SK-N-SH treated with all-trans-retinoic acid at 6 μM for 48 hours (cell line): Measurements from ENCODE around the gene RIN3.

Experiments used
- ATAC-seq: fragments of 200-7000 bp; cut with Tn5 transposase; 3 replicates; pipeline ENCODE4 v1.9.1; 2020; ENCODE audit warnings: mild to moderate bottlenecking, moderate library complexity
- BACH2 ChIP-seq: fragments of 250-450 bp; sonication (Bioruptor Pico); IDR thresholded peaks from 2 replicates; pipeline ENCODE4 v1.9.0; 2021; ENCODE audit warnings: mild to moderate bottlenecking, borderline replicate concordance
- CSDC2 ChIP-seq: fragments of 250-450 bp; sonication (Bioruptor Pico); IDR thresholded peaks from 2 replicates; pipeline ENCODE4 v1.5.0; 2020; ENCODE audit warnings: mild to moderate bottlenecking, moderate library complexity
- ESRRG ChIP-seq: fragments of 250-450 bp; sonication (Bioruptor Pico); IDR thresholded peaks from 2 replicates; pipeline ENCODE4 v1.6.1; 2021; ENCODE audit warnings: mild to moderate bottlenecking
- GLIS3 ChIP-seq: fragments of 250-450 bp; sonication (Bioruptor Pico); IDR thresholded peaks from 2 replicates; pipeline ENCODE4 v1.5.0; 2020; ENCODE audit warnings: mild to moderate bottlenecking, moderate library complexity
- OSR1 ChIP-seq: fragments of 250-450 bp; sonication (Bioruptor Pico); IDR thresholded peaks from 2 replicates; pipeline ENCODE4 v1.8.0; 2022; ENCODE audit warnings: moderate library complexity, mild to moderate bottlenecking, inconsistent platforms
- PPARA ChIP-seq: fragments of 250-450 bp; sonication (Bioruptor Pico); IDR thresholded peaks from 2 replicates; pipeline ENCODE4 v1.5.0; 2020; ENCODE audit warnings: mild to moderate bottlenecking, borderline replicate concordance
- SNAI2 ChIP-seq: fragments of 250-450 bp; sonication (Bioruptor Pico); IDR thresholded peaks from 2 replicates; pipeline ENCODE4 v1.5.0; 2020; ENCODE audit warnings: mild to moderate bottlenecking, moderate library complexity
- TOX ChIP-seq: fragments of 250-450 bp; sonication (Bioruptor Pico); IDR thresholded peaks from 2 replicates; pipeline ENCODE4 v1.8.0; 2021; ENCODE audit warnings: mild to moderate bottlenecking, moderate library complexity, borderline replicate concordance
- ZC3H10 ChIP-seq: fragments of 250-450 bp; sonication (Bioruptor Pico); IDR thresholded peaks from 2 replicates; pipeline ENCODE4 v1.5.1; 2021; ENCODE audit warnings: mild to moderate bottlenecking, moderate library complexity
- ZFP3 ChIP-seq: fragments of 250-450 bp; sonication (Bioruptor Pico); IDR thresholded peaks from 2 replicates; pipeline ENCODE4 v1.5.0; 2020; ENCODE audit warnings: mild to moderate bottlenecking, moderate library complexity
- ZFP30 ChIP-seq: fragments of 450-650 bp; formaldehyde crosslinking; IDR thresholded peaks from 2 replicates; pipeline ENCODE4 v1.5.0; 2022; ENCODE audit warnings: mild to moderate bottlenecking, moderate library complexity
- ZNF70 ChIP-seq: fragments of 450-650 bp; formaldehyde crosslinking; IDR thresholded peaks from 2 replicates; pipeline ENCODE4 v1.5.0; 2020; ENCODE audit warnings: mild to moderate bottlenecking, moderate library complexity
- TF ChIP-seq, protein P1 (sequence below): fragments of 250-450 bp; sonication (Bioruptor Pico); IDR thresholded peaks from 2 replicates; pipeline ENCODE4 v1.5.1; 2020; ENCODE audit warnings: low read depth, mild to moderate bottlenecking, moderate library complexity
- TF ChIP-seq, protein P2 (sequence below): fragments of 250-450 bp; sonication (Bioruptor Pico); IDR thresholded peaks from 2 replicates; pipeline ENCODE4 v1.8.0; 2021; ENCODE audit warnings: low read depth, mild to moderate bottlenecking, moderate library complexity, borderline replicate concordance
- TF ChIP-seq, protein P3 (sequence below): fragments of 250-450 bp; sonication (Bioruptor Pico); IDR thresholded peaks from 2 replicates; pipeline ENCODE4 v1.8.0; 2020; ENCODE audit warnings: mild to moderate bottlenecking, moderate library complexity, borderline replicate concordance
- TF ChIP-seq, protein P4 (sequence below): fragments of 250-450 bp; sonication (Bioruptor Pico); IDR thresholded peaks from 2 replicates; pipeline ENCODE4 v1.5.1; 2021; ENCODE audit warnings: mild to moderate bottlenecking, moderate library complexity
- TF ChIP-seq, protein P5 (sequence below): fragments of 250-450 bp; sonication (Bioruptor Pico); IDR thresholded peaks from 2 replicates; pipeline ENCODE4 v1.5.0; 2020; ENCODE audit warnings: mild to moderate bottlenecking, moderate library complexity

The RIN3 gene

DNA sequence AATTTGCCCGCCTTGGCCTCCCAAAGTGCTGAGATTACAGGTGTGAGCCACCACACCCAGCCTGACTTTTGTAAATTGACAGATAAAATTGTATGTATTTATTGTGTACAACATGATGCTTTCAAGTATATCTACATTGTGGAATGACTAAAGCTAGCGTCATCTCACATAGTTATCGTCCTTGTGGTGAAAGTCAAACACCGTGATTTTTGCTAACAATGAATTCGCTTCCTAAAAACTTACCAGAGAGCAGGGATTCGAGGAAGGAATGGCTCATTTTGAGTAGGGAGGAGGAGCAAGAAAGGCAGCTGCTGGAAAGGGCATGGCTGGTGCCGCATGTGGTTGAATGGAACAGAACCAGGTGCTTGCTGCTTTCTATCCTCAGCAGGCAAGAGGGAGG is 149.5 kb downstream of the RIN3 start (continued):
- TF ChIP-seq ZFP30 (CRISPR knock-in tag): no peak
- no peak for TF ChIP-seq PPARA (CRISPR knock-in tag)
- TF ChIP-seq, protein P1, sequence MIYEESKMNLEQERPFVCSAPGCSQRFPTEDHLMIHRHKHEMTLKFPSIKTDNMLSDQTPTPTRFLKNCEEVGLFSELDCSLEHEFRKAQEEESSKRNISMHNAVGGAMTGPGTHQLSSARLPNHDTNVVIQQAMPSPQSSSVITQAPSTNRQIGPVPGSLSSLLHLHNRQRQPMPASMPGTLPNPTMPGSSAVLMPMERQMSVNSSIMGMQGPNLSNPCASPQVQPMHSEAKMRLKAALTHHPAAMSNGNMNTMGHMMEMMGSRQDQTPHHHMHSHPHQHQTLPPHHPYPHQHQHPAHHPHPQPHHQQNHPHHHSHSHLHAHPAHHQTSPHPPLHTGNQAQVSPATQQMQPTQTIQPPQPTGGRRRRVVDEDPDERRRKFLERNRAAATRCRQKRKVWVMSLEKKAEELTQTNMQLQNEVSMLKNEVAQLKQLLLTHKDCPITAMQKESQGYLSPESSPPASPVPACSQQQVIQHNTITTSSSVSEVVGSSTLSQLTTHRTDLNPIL: no peak

- TF ChIP-seq BACH2: no peak
- TF ChIP-seq TOX (CRISPR knock-in tag): no peak
- TF ChIP-seq ZFP3: no peak
- TF ChIP-seq, protein P2, sequence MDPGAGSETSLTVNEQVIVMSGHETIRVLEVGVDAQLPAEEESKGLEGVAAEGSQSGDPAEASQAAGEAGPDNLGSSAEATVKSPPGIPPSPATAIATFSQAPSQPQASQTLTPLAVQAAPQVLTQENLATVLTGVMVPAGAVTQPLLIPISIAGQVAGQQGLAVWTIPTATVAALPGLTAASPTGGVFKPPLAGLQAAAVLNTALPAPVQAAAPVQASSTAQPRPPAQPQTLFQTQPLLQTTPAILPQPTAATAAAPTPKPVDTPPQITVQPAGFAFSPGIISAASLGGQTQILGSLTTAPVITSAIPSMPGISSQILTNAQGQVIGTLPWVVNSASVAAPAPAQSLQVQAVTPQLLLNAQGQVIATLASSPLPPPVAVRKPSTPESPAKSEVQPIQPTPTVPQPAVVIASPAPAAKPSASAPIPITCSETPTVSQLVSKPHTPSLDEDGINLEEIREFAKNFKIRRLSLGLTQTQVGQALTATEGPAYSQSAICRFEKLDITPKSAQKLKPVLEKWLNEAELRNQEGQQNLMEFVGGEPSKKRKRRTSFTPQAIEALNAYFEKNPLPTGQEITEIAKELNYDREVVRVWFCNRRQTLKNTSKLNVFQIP: no peak
- no peak for TF ChIP-seq PPARA (CRISPR knock-in tag)
- ATAC-seq: no peak
These were observed 152.1 kb downstream of the RIN3 start for GRCh38 chr14:92665661-92666110.

DNA sequence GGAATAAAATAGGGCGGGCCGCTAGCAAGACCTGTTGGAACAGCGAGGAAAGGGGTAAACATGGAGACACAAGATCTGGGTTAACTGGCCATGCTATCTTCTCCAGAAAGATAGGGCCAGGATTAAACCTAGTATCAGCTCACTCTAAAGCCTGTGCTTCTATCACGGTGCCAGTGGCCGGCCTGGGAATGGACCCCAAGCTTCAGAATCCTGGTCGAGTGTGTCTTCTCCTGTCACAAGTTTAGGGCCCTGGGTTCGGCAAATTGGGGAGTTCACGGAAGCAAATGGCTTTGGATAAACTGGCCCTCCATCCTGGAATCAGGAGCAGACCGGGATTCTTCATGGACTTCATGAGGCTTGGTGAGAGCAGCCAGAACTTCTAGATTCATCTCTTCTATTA is 152.7 kb downstream of the RIN3 start:
- TF ChIP-seq PPARA (CRISPR knock-in tag) (no peak), GLIS3 (CRISPR knock-in tag) (no peak), OSR1 (no peak), ZC3H10 (CRISPR knock-in tag) (no peak), ZFP30 (CRISPR knock-in tag) (no peak), TOX (CRISPR knock-in tag) (no peak), CSDC2 (CRISPR knock-in tag) (no peak), ZNF70 (CRISPR knock-in tag) (no peak), SNAI2 (CRISPR knock-in tag) (no peak)
- TF ChIP-seq, protein P1: no peak
- TF ChIP-seq, protein P3, sequence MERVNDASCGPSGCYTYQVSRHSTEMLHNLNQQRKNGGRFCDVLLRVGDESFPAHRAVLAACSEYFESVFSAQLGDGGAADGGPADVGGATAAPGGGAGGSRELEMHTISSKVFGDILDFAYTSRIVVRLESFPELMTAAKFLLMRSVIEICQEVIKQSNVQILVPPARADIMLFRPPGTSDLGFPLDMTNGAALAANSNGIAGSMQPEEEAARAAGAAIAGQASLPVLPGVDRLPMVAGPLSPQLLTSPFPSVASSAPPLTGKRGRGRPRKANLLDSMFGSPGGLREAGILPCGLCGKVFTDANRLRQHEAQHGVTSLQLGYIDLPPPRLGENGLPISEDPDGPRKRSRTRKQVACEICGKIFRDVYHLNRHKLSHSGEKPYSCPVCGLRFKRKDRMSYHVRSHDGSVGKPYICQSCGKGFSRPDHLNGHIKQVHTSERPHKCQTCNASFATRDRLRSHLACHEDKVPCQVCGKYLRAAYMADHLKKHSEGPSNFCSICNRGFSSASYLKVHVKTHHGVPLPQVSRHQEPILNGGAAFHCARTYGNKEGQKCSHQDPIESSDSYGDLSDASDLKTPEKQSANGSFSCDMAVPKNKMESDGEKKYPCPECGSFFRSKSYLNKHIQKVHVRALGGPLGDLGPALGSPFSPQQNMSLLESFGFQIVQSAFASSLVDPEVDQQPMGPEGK: no peak
- TF ChIP-seq, protein P4, sequence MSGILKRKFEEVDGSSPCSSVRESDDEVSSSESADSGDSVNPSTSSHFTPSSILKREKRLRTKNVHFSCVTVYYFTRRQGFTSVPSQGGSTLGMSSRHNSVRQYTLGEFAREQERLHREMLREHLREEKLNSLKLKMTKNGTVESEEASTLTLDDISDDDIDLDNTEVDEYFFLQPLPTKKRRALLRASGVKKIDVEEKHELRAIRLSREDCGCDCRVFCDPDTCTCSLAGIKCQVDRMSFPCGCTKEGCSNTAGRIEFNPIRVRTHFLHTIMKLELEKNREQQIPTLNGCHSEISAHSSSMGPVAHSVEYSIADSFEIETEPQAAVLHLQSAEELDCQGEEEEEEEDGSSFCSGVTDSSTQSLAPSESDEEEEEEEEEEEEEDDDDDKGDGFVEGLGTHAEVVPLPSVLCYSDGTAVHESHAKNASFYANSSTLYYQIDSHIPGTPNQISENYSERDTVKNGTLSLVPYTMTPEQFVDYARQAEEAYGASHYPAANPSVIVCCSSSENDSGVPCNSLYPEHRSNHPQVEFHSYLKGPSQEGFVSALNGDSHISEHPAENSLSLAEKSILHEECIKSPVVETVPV: no peak
- TF ChIP-seq, protein P5, sequence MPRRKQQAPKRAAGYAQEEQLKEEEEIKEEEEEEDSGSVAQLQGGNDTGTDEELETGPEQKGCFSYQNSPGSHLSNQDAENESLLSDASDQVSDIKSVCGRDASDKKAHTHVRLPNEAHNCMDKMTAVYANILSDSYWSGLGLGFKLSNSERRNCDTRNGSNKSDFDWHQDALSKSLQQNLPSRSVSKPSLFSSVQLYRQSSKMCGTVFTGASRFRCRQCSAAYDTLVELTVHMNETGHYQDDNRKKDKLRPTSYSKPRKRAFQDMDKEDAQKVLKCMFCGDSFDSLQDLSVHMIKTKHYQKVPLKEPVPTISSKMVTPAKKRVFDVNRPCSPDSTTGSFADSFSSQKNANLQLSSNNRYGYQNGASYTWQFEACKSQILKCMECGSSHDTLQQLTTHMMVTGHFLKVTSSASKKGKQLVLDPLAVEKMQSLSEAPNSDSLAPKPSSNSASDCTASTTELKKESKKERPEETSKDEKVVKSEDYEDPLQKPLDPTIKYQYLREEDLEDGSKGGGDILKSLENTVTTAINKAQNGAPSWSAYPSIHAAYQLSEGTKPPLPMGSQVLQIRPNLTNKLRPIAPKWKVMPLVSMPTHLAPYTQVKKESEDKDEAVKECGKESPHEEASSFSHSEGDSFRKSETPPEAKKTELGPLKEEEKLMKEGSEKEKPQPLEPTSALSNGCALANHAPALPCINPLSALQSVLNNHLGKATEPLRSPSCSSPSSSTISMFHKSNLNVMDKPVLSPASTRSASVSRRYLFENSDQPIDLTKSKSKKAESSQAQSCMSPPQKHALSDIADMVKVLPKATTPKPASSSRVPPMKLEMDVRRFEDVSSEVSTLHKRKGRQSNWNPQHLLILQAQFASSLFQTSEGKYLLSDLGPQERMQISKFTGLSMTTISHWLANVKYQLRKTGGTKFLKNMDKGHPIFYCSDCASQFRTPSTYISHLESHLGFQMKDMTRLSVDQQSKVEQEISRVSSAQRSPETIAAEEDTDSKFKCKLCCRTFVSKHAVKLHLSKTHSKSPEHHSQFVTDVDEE (CRISPR knock-in tag): no peak
- no peak for ATAC-seq

- no peak for ATAC-seq
- TF ChIP-seq, protein P1: no peak
- no peak for TF ChIP-seq ESRRG (CRISPR knock-in tag)
- TF ChIP-seq GLIS3 (CRISPR knock-in tag): no peak
- TF ChIP-seq CSDC2 (CRISPR knock-in tag): no peak
These were observed 154.8 kb downstream of the RIN3 start for GRCh38 chr14:92668276-92668973.
